Measurements from ENCODE around the gene RAB20. TPM values are rescaled to one million over a fixed set of nuclear protein-coding genes. Genes with fewer than 3 reads are reported as not detected.

RAB20 gene
- total RNA-seq, 2 donors from 2014 or later, result 0.47 to 3.1 TPM

Other genes starting within 250 kb of the RAB20 start
- 10 to 100 TPM; 20.7 to 31.9 TPM for gene NAXD, start 53.8 kb upstream of the RAB20 start, total RNA-seq
- gene CARS2, start 144.4 kb upstream of the RAB20 start, total RNA-seq, result 100 to 1,000 TPM in 1 of 2 donors, 10 to 100 TPM in 1; 58.1 to 112 TPM
- gene ING1, start 152.0 kb upstream of the RAB20 start, total RNA-seq, result 10 to 100 TPM; 11.1 to 15.7 TPM